AG09319 (cell line): ENCODE data around the gene GGTA1.
"Not testable (repeated sequence)": the region's sequence is repeated elsewhere in the genome, so short reads cannot be mapped to it uniquely, and the experiment has no call there.

Source experiments
- DNase-seq: peaks from one replicate; pipeline ENCODE4 v3.0.0-alpha.2; 2010; ENCODE audit warnings: low read depth; ENCODE audit errors: extremely low read depth
- CTCF ChIP-seq: IDR thresholded peaks from 2 replicates; pipeline ENCODE4 v1.5.1; 2011; ENCODE audit warnings: low read depth, mild to moderate bottlenecking, inconsistent platforms, low read length, moderate library complexity

The GGTA1 gene

GRCh38 chr9:121447321-121447834, 52.3 kb downstream of the GGTA1 start:
- DNase-seq = peak; percentile 31
- TF ChIP-seq CTCF = no peak

- DNase-seq = no peak
- TF ChIP-seq CTCF = no peak
Measured at GRCh38 chr9:121445986-121446385, 53.7 kb downstream of the GGTA1 start.

GRCh38 chr9:121443981-121444380, 55.7 kb downstream of the GGTA1 start:
- no peak for TF ChIP-seq CTCF
- no peak for DNase-seq

- DNase-seq = no peak
- no peak for TF ChIP-seq CTCF
Measured at GRCh38 chr9:121441165-121441564, 58.5 kb downstream of the GGTA1 start.

- no peak for DNase-seq
- TF ChIP-seq CTCF = peak; percentile 8
Measured at GRCh38 chr9:121439711-121440664, 59.7 kb downstream of the GGTA1 start.

GRCh38 chr9:121439016-121439415, 60.6 kb downstream of the GGTA1 start:
- no peak for TF ChIP-seq CTCF
- no peak for DNase-seq

GRCh38 chr9:121437891-121438290, 61.8 kb downstream of the GGTA1 start:
- DNase-seq = no peak
- no peak for TF ChIP-seq CTCF

GRCh38 chr9:121437046-121437445, 62.6 kb downstream of the GGTA1 start:
- DNase-seq = not testable (repeated sequence)
